ENCODE data around the gene IRF7. TPM values are rescaled to one million over a fixed set of nuclear protein-coding genes. Genes with fewer than 3 reads are reported as not detected.

IRF7 gene
- polyA plus RNA-seq, 1 experiment: 6.1 TPM

DNA sequence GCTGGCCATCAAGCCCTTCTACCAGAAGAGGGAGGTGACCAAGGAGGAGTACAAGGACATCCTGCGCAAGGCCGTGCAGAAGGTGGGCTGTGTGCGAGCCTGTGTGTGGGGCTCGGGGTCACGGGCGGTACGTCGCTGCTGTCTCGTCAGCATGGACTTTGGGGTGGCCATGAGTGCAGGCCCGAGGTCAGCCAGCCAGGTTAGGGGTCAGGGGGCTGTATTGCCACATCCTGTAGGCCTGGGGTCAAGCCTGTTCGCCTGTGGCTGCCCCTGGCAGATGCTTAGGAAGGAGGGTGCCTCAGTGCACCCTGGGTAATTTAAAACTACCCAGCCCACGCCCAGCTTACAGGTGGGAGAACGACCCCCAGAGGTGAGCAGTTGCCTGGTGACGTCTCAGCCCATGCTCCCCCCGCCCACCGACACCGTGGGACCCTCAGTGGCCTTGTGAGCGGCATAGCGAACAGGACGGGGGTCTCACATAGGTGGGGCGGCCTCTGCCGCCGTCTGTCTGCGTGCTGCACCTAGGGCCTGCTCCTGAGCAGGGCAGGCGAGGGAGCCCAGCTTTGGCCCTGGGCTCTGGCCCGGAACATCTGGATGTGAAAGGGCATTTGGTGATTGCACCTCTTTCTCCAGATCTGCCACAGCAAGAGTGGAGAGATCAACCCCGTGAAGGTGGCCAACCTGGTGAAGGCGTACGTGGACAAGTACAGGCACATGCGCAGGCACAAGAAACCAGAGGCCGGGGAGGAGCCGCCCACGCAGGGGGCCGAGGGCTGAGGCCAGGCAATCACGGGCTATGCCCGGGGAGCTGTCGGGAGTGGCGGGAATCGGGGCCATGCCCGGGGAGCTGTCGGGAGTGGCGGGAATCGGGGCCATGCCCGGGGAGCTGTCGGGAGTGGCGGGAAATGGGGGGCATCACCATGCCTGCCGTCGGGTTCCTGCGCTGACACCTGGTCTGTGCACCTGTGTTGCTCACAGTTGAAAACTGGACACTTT lies 4.5 kb downstream of the IRF7 start:
- Histone ChIP-seq H3K4me3 (ENCODE audit: low read depth, low read length) (no peak overlapping the region), H3K27me3 (ENCODE audit: control insufficient read depth, insufficient read depth, low read length) (no peaks in the 10 kb centered on the region), H3K36me3 (ENCODE audit: control insufficient read depth, insufficient read depth, low read length) (peaks cover 46% of the 10 kb centered on the region)
- ChIA-PET POLR2A (no interaction called here), CTCF (interaction anchor here (0.6 to 1.3 kb wide), 4 partner anchors 8 to 237 kb away, joined by 3 to 6 read pairs (median 4); no protein-coding TSS in a partner anchor)
- DNase-seq (ENCODE audit: low read depth): no peak
- TF ChIP-seq, protein P1, sequence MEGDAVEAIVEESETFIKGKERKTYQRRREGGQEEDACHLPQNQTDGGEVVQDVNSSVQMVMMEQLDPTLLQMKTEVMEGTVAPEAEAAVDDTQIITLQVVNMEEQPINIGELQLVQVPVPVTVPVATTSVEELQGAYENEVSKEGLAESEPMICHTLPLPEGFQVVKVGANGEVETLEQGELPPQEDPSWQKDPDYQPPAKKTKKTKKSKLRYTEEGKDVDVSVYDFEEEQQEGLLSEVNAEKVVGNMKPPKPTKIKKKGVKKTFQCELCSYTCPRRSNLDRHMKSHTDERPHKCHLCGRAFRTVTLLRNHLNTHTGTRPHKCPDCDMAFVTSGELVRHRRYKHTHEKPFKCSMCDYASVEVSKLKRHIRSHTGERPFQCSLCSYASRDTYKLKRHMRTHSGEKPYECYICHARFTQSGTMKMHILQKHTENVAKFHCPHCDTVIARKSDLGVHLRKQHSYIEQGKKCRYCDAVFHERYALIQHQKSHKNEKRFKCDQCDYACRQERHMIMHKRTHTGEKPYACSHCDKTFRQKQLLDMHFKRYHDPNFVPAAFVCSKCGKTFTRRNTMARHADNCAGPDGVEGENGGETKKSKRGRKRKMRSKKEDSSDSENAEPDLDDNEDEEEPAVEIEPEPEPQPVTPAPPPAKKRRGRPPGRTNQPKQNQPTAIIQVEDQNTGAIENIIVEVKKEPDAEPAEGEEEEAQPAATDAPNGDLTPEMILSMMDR (IDR thresholded peaks at IDR 0.05; ENCODE audit: insufficient read depth, low read depth, low read length): no peak

DNA sequence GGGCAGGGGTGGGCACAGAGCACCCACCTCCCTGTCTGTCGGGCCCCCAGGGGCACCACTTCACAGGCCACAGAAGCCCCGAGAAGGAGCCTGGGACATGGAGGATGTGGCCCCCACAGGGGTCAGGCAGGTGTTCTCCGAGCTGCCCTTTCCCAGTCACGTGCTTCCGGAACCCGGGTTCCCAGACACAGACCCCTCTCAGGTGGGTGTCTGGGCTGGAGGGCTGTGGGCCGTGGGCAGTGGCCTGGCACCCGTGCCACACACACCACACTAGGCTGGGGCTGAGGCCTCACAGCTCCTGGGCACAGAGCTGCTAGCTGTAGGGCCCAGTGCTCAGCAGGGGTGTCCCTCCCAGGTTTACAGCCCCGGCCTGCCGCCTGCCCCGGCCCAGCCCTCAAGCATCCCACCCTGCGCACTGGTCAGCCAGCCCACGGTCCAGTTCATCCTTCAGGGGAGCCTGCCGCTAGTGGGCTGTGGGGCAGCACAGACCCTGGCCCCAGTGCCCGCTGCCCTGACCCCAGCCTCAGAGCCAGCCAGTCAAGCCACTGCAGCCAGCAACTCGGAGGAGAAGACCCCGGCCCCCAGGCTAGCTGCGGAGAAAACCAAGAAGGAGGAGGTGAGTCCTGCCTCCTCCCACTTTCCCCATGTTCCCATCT lies 5.5 kb downstream of the IRF7 start:
- no peak for DNase-seq (ENCODE audit: low read depth)
- peaks cover 56% of the 10 kb centered on the region for H3K36me3 ChIP-seq (ENCODE audit: control insufficient read depth, insufficient read depth, low read length)
- H3K27me3 ChIP-seq (ENCODE audit: control insufficient read depth, insufficient read depth, low read length): no peaks in the 10 kb centered on the region
- TF ChIP-seq, protein P1 (IDR thresholded peaks at IDR 0.05; ENCODE audit: insufficient read depth, low read depth, low read length): no peak
- no peak overlapping the region for H3K4me3 ChIP-seq (ENCODE audit: low read depth, low read length)
- CTCF ChIA-PET: interaction anchor here (0.7 kb wide), 1 partner anchor 178 kb away, joined by 3 read pairs; no protein-coding TSS in a partner anchor
- POLR2A ChIA-PET: no interaction called here

DNA sequence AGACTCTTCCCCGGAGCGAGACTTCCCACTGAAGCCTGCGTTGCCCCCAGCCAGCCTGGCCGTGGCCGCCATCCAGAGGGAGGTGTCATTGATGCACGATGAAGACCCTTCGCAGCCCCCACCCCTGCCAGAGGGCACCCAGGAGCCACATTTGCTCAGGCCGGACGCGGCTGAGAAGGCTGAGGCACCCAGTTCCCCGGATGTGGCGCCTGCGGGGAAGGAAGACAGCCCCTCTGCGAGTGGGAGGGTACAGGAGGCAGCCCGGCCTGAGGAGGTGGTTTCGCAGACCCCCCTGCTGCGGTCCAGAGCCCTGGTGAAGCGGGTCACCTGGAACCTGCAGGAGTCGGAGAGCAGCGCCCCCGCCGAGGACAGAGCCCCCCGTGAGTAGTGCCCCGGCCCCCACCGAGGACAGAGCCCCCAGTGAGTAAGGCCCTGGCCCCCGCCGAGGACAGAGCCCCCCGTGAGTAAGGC lies 6.4 kb downstream of the IRF7 start:
- TF ChIP-seq, protein P1 (IDR thresholded peaks at IDR 0.05; ENCODE audit: insufficient read depth, low read depth, low read length): no peak
- Histone ChIP-seq H3K27me3 (ENCODE audit: control insufficient read depth, insufficient read depth, low read length) (no peaks in the 10 kb centered on the region), H3K4me3 (ENCODE audit: low read depth, low read length) (no peak overlapping the region), H3K36me3 (ENCODE audit: control insufficient read depth, insufficient read depth, low read length) (peaks cover 62% of the 10 kb centered on the region)
- no peak for DNase-seq (ENCODE audit: low read depth)
- CTCF ChIA-PET: no interaction called here
- POLR2A ChIA-PET: no interaction called here

DNA sequence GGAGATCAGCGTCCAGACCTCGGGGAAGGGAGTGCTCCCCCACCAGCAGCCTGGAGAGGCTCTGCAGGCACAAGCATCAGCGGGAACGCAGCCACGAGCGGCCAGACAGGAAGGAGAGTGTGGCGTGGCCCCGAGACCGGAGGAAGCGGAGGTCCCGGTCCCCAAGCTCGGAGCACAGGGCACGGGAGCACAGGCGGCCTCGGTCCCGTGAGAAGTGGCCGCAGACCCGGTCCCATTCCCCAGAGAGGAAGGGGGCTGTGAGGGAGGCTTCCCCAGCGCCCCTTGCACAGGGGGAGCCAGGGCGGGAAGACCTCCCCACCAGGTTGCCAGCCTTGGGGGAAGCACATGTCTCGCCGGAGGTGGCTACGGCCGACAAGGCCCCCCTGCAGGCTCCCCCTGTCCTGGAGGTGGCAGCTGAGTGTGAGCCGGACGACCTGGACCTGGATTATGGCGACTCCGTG lies 6.9 kb downstream of the IRF7 start:
- Histone ChIP-seq H3K36me3 (ENCODE audit: control insufficient read depth, insufficient read depth, low read length) (peaks cover 61% of the 10 kb centered on the region), H3K27me3 (ENCODE audit: control insufficient read depth, insufficient read depth, low read length) (no peaks in the 10 kb centered on the region), H3K4me3 (ENCODE audit: low read depth, low read length) (no peak overlapping the region)
- no peak for DNase-seq (ENCODE audit: low read depth)
- CTCF ChIA-PET: no interaction called here
- TF ChIP-seq, protein P1 (IDR thresholded peaks at IDR 0.05; ENCODE audit: insufficient read depth, low read depth, low read length): no peak
- POLR2A ChIA-PET: no interaction called here

All from BJ (cell line).